Neural progenitor cell (in vitro differentiated cells): ENCODE data around the gene TRIM46. TPM values are rescaled to one million over a fixed set of nuclear protein-coding genes. Genes with fewer than 3 reads are reported as not detected.
A peak's percentile ranks its signal among the peaks of the same experiment; 100 is the strongest.

Experiments
- DNase-seq: peaks from one replicate; pipeline ENCODE4 v3.0.0-alpha.2; 2016; ENCODE audit warnings: low spot score
- H2AFZ ChIP-seq: fragments of 200-600 bp; sonication (generic); replicated peaks from 2 replicates; pipeline ENCODE4 v1.6.1; 2016; ENCODE audit warnings: antibody characterized with exemption
- H3F3A ChIP-seq: fragments of 200-600 bp; sonication (generic); 2 replicates; pipeline ENCODE4 v1.6.1; 2016; ENCODE audit warnings: antibody characterized with exemption, low read depth
- H3K27ac ChIP-seq: fragments of 200-600 bp; sonication (generic); 2 replicates; pipeline ENCODE4 v1.5.1; 2016; ENCODE audit warnings: mild to moderate bottlenecking
- H3K27me3 ChIP-seq: fragments of 200-600 bp; sonication (generic); 2 replicates; pipeline ENCODE4 v1.6.1; 2016; ENCODE audit warnings: mild to moderate bottlenecking, moderate library complexity
- H3K36me3 ChIP-seq: fragments of 200-600 bp; sonication (generic); 2 replicates; pipeline ENCODE4 v1.5.1; 2016
- H3K4me1 ChIP-seq: fragments of 200-600 bp; sonication (generic); 2 replicates; pipeline ENCODE4 v1.6.1; 2016; ENCODE audit warnings: mixed run types
- H3K4me2 ChIP-seq: fragments of 200-600 bp; sonication (generic); 2 replicates; pipeline ENCODE4 v1.6.1; 2016
- H3K4me3 ChIP-seq: fragments of 200-600 bp; sonication (generic); 2 replicates; pipeline ENCODE4 v1.5.1; 2016
- H3K79me2 ChIP-seq: fragments of 200-600 bp; sonication (generic); 2 replicates; pipeline ENCODE4 v1.6.1; 2016; ENCODE audit warnings: low read depth
- H3K9ac ChIP-seq: fragments of 200-600 bp; sonication (generic); 2 replicates; pipeline ENCODE4 v1.6.1; 2016
- H3K9me3 ChIP-seq: fragments of 200-600 bp; sonication (generic); 2 replicates; pipeline ENCODE4 v1.5.1; 2016; ENCODE audit warnings: low read depth
- H4K20me1 ChIP-seq: fragments of 200-600 bp; sonication (generic); 2 replicates; pipeline ENCODE4 v1.6.1; 2016; ENCODE audit warnings: low read depth
- H3K27ac Mint-ChIP-seq: 3 replicates; pipeline ENCODE4 v1.8.0; 2021; ENCODE audit warnings: mixed read lengths
- H3K27me3 Mint-ChIP-seq: 2 replicates; pipeline ENCODE4 v1.8.0; 2022; ENCODE audit warnings: low read depth, mild to moderate bottlenecking, inconsistent platforms, moderate library complexity, mixed read lengths; ENCODE audit not compliant: insufficient read depth
- H3K36me3 Mint-ChIP-seq: 3 replicates; pipeline ENCODE4 v1.8.0; 2021; ENCODE audit warnings: mixed read lengths
- H3K4me1 Mint-ChIP-seq: 3 replicates; pipeline ENCODE4 v1.8.0; 2021; ENCODE audit warnings: mixed read lengths
- H3K4me3 Mint-ChIP-seq: 3 replicates; pipeline ENCODE4 v1.8.0; 2021; ENCODE audit warnings: mild to moderate bottlenecking, moderate library complexity, mixed read lengths
- H3K9me3 Mint-ChIP-seq: 3 replicates; pipeline ENCODE4 v1.8.0; 2020; ENCODE audit warnings: mixed read lengths
- CTCF ChIP-seq: fragments of 200-600 bp; sonication (generic); IDR thresholded peaks from 2 replicates; pipeline ENCODE4 v1.5.1; 2017; ENCODE audit warnings: antibody characterized with exemption, mild to moderate bottlenecking
- EZH2 ChIP-seq: fragments of 200-600 bp; sonication (generic); IDR thresholded peaks from 2 replicates; pipeline ENCODE4 v1.6.1; 2017; ENCODE audit warnings: antibody characterized with exemption, mild to moderate bottlenecking, moderate library complexity
- EZH2phosphoT487 ChIP-seq: fragments of 200-600 bp; sonication (generic); IDR thresholded peaks from 2 replicates; pipeline ENCODE4 v1.6.1; 2017; ENCODE audit warnings: antibody characterized with exemption
- total RNA-seq: library from RNA; depleted of rRNA; stranded (reverse); fragments of >200 nt; gene quantifications from 2 replicates; pipeline ENCODE4 v1.2.3, GENCODE V29; 2015; ENCODE audit warnings: low replicate concordance

Gene TRIM46
- total RNA-seq, 1 donor from 2014 or later, result 3.9 TPM

GRCh38 chr1:155200920-155201319 lies 27.3 kb downstream of the TRIM46 start:
- H3K27ac Mint-ChIP-seq, result peak overlapping the region; percentile 84
- peaks cover 18% of the 10 kb centered on the region for H3K4me1 ChIP-seq
- no peak for DNase-seq
- H3K27me3 Mint-ChIP-seq, result peaks cover 30% of the 10 kb centered on the region
- H3K4me1 Mint-ChIP-seq, result peaks cover 55% of the 10 kb centered on the region
- H3K4me3 Mint-ChIP-seq, result peak overlapping the region; percentile 48
- H4K20me1 ChIP-seq, result peaks cover 74% of the 10 kb centered on the region
- peaks cover 2% of the 10 kb centered on the region for H3K9me3 Mint-ChIP-seq
- no peak overlapping the region for H2AFZ ChIP-seq
- H3K36me3 Mint-ChIP-seq, result peaks cover 57% of the 10 kb centered on the region
- H3K4me3 ChIP-seq, result no peak overlapping the region
- H3K9me3 ChIP-seq, result no peaks in the 10 kb centered on the region
- H3K27ac ChIP-seq, result peak overlapping the region; percentile 46
- no peak overlapping the region for H3K4me2 ChIP-seq
- peaks cover 41% of the 10 kb centered on the region for H3K79me2 ChIP-seq
- no peaks in the 10 kb centered on the region for H3K36me3 ChIP-seq
- TF ChIP-seq EZH2phosphoT487, result no peak
- TF ChIP-seq EZH2, result no peak
- TF ChIP-seq CTCF, result no peak
- H3K27me3 ChIP-seq, result no peaks in the 10 kb centered on the region
- H3K9ac ChIP-seq, result no peak overlapping the region
- peaks cover 93% of the 10 kb centered on the region for H3F3A ChIP-seq

GRCh38 chr1:155202198-155202597 lies 28.5 kb downstream of the TRIM46 start:
- no peak for DNase-seq
- H3K4me3 ChIP-seq, result no peak overlapping the region
- Mint-ChIP-seq H3K9me3 (no peaks in the 10 kb centered on the region), H3K4me3 (no peak overlapping the region), H3K27me3 (peaks cover 30% of the 10 kb centered on the region), H3K27ac (peak overlapping the region; percentile 8), H3K36me3 (peaks cover 48% of the 10 kb centered on the region), H3K4me1 (peaks cover 54% of the 10 kb centered on the region)
- H3K36me3 ChIP-seq, result no peaks in the 10 kb centered on the region
- H3F3A ChIP-seq, result peaks cover 94% of the 10 kb centered on the region
- H3K4me2 ChIP-seq, result no peak overlapping the region
- peak overlapping the region; percentile 53 for H3K27ac ChIP-seq
- no peaks in the 10 kb centered on the region for H3K9me3 ChIP-seq
- TF ChIP-seq EZH2, result no peak
- no peak for TF ChIP-seq EZH2phosphoT487
- no peak for TF ChIP-seq CTCF
- no peak overlapping the region for H3K9ac ChIP-seq
- H3K79me2 ChIP-seq, result peaks cover 28% of the 10 kb centered on the region
- peaks cover 70% of the 10 kb centered on the region for H4K20me1 ChIP-seq
- no peaks in the 10 kb centered on the region for H3K27me3 ChIP-seq
- H3K4me1 ChIP-seq, result peaks cover 17% of the 10 kb centered on the region
- H2AFZ ChIP-seq, result no peak overlapping the region

GRCh38 chr1:155202731-155203515 lies 29.3 kb downstream of the TRIM46 start:
- H3K79me2 ChIP-seq, result peaks cover 21% of the 10 kb centered on the region
- H3K4me3 ChIP-seq, result no peak overlapping the region
- no peaks in the 10 kb centered on the region for H3K36me3 ChIP-seq
- peak overlapping the region; percentile 58 for H3K27ac ChIP-seq
- no peak overlapping the region for H3K9ac ChIP-seq
- H3K27ac Mint-ChIP-seq, result peak overlapping the region; percentile 11
- H3K9me3 ChIP-seq, result no peaks in the 10 kb centered on the region
- DNase-seq, result no peak
- no peaks in the 10 kb centered on the region for H3K9me3 Mint-ChIP-seq
- no peak overlapping the region for H2AFZ ChIP-seq
- peaks cover 41% of the 10 kb centered on the region for H3K36me3 Mint-ChIP-seq
- peak overlapping the region; percentile 22 for H3K4me3 Mint-ChIP-seq
- H3K4me1 Mint-ChIP-seq, result peaks cover 52% of the 10 kb centered on the region
- TF ChIP-seq CTCF (no peak), EZH2 (no peak), EZH2phosphoT487 (no peak)
- H3K27me3 ChIP-seq, result no peaks in the 10 kb centered on the region
- peaks cover 62% of the 10 kb centered on the region for H4K20me1 ChIP-seq
- no peak overlapping the region for H3K4me2 ChIP-seq
- peaks cover 31% of the 10 kb centered on the region for H3K27me3 Mint-ChIP-seq
- peaks cover 94% of the 10 kb centered on the region for H3F3A ChIP-seq
- peaks cover 14% of the 10 kb centered on the region for H3K4me1 ChIP-seq
